ENCODE measurements around the gene CYSTM1.

The CYSTM1 gene

GRCh38 chr5:140192715-140193430 is 17.9 kb downstream of the CYSTM1 start:
- H3K9me2 ChIP-seq (replicated peaks; ENCODE audit: control insufficient read depth, low read length), result no peaks in the 10 kb centered on the region
- no peaks in the 10 kb centered on the region for H3K36me3 ChIP-seq (ENCODE audit: control insufficient read depth, low read length)
- H3K9me3 ChIP-seq (ENCODE audit: control insufficient read depth, insufficient read depth, low read length), result no peaks in the 10 kb centered on the region
- no peak overlapping the region for H3K27ac ChIP-seq (ENCODE audit: low read depth, low read length)
- TF ChIP-seq, protein P1, sequence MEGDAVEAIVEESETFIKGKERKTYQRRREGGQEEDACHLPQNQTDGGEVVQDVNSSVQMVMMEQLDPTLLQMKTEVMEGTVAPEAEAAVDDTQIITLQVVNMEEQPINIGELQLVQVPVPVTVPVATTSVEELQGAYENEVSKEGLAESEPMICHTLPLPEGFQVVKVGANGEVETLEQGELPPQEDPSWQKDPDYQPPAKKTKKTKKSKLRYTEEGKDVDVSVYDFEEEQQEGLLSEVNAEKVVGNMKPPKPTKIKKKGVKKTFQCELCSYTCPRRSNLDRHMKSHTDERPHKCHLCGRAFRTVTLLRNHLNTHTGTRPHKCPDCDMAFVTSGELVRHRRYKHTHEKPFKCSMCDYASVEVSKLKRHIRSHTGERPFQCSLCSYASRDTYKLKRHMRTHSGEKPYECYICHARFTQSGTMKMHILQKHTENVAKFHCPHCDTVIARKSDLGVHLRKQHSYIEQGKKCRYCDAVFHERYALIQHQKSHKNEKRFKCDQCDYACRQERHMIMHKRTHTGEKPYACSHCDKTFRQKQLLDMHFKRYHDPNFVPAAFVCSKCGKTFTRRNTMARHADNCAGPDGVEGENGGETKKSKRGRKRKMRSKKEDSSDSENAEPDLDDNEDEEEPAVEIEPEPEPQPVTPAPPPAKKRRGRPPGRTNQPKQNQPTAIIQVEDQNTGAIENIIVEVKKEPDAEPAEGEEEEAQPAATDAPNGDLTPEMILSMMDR (IDR thresholded peaks at IDR 0.05; ENCODE audit: low read depth, low read length, poor library complexity, severe bottlenecking), result no peak
- no peak for TF ChIP-seq EZH2phosphoT487 (IDR thresholded peaks at IDR 0.05; ENCODE audit: borderline replicate concordance, low read length)
- H4K20me1 ChIP-seq (ENCODE audit: control insufficient read depth, insufficient read depth, low read depth, low read length), result no peaks in the 10 kb centered on the region
- no peak overlapping the region for H3K4me3 ChIP-seq (ENCODE audit: low read length)
- H3K4me2 ChIP-seq (ENCODE audit: low read length), result no peak overlapping the region
- no peaks in the 10 kb centered on the region for H3F3A ChIP-seq (ENCODE audit: control insufficient read depth, insufficient read depth)
- H3K27me3 ChIP-seq (ENCODE audit: control insufficient read depth, low read length), result no peaks in the 10 kb centered on the region
- no peaks in the 10 kb centered on the region for H3K4me1 ChIP-seq (ENCODE audit: control insufficient read depth, low read length)
- H3K79me2 ChIP-seq (ENCODE audit: control insufficient read depth, low read length), result no peaks in the 10 kb centered on the region

DNA sequence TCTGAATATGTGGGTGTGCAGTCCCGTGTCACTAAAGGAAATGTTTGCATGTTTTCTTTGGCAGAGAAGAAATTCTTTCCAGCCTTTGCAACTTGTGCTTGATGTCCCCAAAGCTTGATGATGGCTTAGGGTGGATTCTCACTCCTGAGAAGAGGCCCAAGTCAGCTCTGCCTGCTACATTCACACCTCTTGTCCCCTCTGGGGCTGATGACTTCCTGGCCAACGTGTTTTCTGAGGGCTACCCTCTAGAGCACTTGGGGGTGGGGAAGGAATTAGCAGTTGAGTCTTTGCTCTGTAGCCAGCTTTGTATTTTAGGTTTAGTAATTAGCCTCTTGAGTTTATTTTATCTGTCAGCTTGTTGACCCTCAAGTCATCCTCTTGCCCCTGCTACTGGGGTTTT is 19.7 kb downstream of the CYSTM1 start:
- no peaks in the 10 kb centered on the region for H3K36me3 ChIP-seq (ENCODE audit: control insufficient read depth, low read length)
- no peaks in the 10 kb centered on the region for H4K20me1 ChIP-seq (ENCODE audit: control insufficient read depth, insufficient read depth, low read depth, low read length)
- TF ChIP-seq, protein P1 (IDR thresholded peaks at IDR 0.05; ENCODE audit: low read depth, low read length, poor library complexity, severe bottlenecking), result no peak
- TF ChIP-seq EZH2phosphoT487 (IDR thresholded peaks at IDR 0.05; ENCODE audit: borderline replicate concordance, low read length), result no peak
- no peaks in the 10 kb centered on the region for H3K27me3 ChIP-seq (ENCODE audit: control insufficient read depth, low read length)
- H3K4me3 ChIP-seq (ENCODE audit: low read length), result no peak overlapping the region
- H3K9me3 ChIP-seq (ENCODE audit: control insufficient read depth, insufficient read depth, low read length), result no peaks in the 10 kb centered on the region
- H3K4me2 ChIP-seq (ENCODE audit: low read length), result no peak overlapping the region
- H3K4me1 ChIP-seq (ENCODE audit: control insufficient read depth, low read length), result no peaks in the 10 kb centered on the region
- H3K9me2 ChIP-seq (replicated peaks; ENCODE audit: control insufficient read depth, low read length), result no peaks in the 10 kb centered on the region
- H3K79me2 ChIP-seq (ENCODE audit: control insufficient read depth, low read length), result no peaks in the 10 kb centered on the region
- H3F3A ChIP-seq (ENCODE audit: control insufficient read depth, insufficient read depth), result no peaks in the 10 kb centered on the region
- no peak overlapping the region for H3K27ac ChIP-seq (ENCODE audit: low read depth, low read length)

- Histone ChIP-seq H3K9me3 (ENCODE audit: control insufficient read depth, insufficient read depth, low read length) (no peaks in the 10 kb centered on the region), H3K9me2 (replicated peaks; ENCODE audit: control insufficient read depth, low read length) (no peaks in the 10 kb centered on the region), H4K20me1 (ENCODE audit: control insufficient read depth, insufficient read depth, low read depth, low read length) (no peaks in the 10 kb centered on the region), H3K36me3 (ENCODE audit: control insufficient read depth, low read length) (no peaks in the 10 kb centered on the region), H3K27ac (ENCODE audit: low read depth, low read length) (no peak overlapping the region), H3K4me2 (ENCODE audit: low read length) (no peak overlapping the region), H3K79me2 (ENCODE audit: control insufficient read depth, low read length) (no peaks in the 10 kb centered on the region), H3K4me3 (ENCODE audit: low read length) (no peak overlapping the region), H3K27me3 (ENCODE audit: control insufficient read depth, low read length) (no peaks in the 10 kb centered on the region), H3K4me1 (ENCODE audit: control insufficient read depth, low read length) (no peaks in the 10 kb centered on the region), H3F3A (ENCODE audit: control insufficient read depth, insufficient read depth) (no peaks in the 10 kb centered on the region)
- TF ChIP-seq, protein P1 (IDR thresholded peaks at IDR 0.05; ENCODE audit: low read depth, low read length, poor library complexity, severe bottlenecking), result no peak
- no peak for TF ChIP-seq EZH2phosphoT487 (IDR thresholded peaks at IDR 0.05; ENCODE audit: borderline replicate concordance, low read length)
Measured at GRCh38 chr5:140196115-140196814, 21.3 kb downstream of the CYSTM1 start.

Data from DOHH2 (cell line).